OCI-M2 (cell line): ENCODE results near the gene FAM184A.
"Not testable (repeated sequence)": the region's sequence is repeated elsewhere in the genome, so short reads cannot be mapped to it uniquely, and the experiment has no call there.

ENCODE experiments used
- DNase-seq: peaks from one replicate; lab custom pipeline; 2025; ENCODE audit not compliant: unreplicated experiment; lab: John Stamatoyannopoulos, UW

Gene FAM184A

GRCh38 chr6:119097815-119098361 is 19.4 kb upstream of the FAM184A start:
- DNase-seq, result not testable (repeated sequence)

GRCh38 chr6:119096721-119097565 is 18.5 kb upstream of the FAM184A start:
- no peak for DNase-seq

DNA sequence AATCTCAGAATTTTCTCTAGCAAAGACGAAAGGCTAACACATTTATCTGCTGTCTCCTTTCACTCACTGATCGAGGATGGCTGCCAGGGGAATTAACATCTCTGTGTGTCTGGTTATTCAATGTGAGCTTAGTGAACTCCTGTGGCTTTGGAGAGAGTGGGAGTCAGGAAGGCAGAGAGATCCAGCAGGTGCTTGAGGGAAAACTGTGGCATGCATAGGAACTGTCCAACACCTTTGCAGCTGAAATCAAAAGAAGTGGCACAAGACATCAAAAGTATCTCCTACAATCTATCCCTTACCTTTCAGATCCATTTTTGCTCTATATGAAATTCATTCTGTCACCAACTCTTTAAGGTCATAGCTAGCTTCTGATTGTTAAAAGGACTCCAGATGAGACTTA is 11.8 kb upstream of the FAM184A start:
- no peak for DNase-seq

DNA sequence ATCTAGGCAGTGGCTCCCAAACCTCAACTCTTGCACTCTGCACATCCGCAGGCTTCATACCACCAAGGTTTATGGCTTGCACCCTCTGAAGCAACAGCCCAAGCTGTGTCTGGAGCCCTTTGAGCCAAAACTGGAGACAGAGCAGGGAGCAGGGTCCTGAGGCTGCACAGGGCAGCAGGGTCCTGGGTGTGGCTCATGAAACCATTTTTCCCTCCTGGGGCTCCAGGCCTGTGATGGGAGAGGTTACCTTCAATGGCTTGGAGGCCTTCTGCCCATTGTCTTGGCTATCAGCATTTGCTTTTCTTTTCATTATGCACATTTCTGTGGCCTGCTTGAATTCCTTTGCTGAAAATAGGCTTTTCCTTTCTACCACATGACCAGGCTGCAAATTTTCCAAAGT is 6.3 kb upstream of the FAM184A start:
- no peak for DNase-seq

DNA sequence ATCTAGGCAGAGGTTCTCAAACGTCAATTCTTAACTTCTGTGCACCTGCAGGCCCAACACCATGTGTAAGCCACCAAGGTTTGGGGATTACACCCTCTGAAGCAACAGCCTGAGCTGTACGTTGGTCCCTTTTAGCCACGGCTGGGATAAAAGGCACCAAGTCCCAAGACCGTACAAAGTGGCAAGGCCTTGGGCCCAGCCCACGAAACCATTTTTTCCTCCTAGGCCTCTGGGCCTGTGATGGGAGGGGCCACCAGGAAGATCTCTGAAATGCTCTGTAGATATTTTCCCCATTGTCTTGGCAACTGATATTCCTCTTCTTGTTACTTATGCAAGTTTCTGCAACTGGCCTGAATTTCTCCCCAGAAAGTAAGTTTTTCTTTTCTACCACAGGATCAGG is 4.5 kb upstream of the FAM184A start:
- no peak for DNase-seq

DNA sequence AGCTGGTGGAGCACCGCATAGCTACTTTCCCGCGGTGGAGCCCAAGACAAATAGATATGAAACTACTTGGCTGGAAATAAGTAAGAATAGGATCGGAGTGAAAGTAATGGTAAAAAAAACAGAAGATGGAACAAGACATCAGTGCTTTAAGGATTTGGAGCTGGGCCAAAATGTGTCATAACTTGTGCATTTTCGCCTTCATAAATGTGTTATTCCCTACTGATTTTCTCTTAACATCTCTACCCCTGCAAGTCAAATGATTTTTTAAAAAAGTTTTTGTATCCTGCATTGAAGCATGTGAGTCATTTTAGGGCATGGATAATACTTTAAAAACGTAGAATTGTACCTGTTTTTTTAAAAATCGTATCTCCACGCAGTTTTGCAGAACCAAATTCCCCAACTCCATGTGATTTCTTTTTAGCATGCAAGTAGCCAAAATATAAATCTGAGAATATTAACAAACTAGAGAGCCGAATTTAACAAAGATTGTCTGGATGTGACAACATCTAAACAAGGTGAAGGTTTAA is 882 bp upstream of the FAM184A start:
- DNase-seq, result no peak

DNA sequence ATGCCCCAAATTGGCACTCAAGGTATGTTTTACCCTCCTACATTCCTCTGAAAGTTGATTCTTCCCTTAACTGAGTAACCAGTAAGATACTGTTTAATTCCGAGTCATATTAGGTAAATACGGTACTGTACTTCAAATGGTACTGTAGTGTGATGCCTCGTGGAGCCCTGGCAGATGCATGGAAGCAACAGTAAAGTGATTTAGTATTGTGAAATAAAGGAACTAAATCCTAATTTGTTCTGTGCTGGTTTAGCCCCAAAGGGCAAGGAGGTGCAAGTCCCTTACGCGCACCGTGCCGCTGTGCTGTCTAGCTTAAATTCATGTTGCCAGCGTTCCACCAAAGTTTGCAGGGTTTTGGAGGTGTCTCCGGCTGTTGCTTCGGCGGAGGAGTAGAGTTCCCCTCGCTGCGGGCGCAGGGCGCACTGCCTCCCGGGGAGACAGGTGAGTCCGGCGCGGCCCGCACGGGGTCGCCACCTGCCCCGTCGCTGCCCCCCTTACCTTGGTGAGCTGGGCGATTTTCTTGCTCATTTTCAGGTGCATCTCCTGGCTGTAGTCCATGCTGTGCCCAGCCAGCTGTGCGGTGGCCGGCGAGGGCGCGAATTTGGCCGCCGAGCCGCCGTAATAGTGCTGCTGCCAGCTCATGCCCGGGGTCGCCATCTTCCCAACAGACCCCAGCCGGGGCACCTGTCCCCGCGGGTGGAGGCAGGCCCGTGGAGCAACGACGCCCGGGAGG is 655 bp downstream of the FAM184A start:
- no peak for DNase-seq

- no peak for DNase-seq
Measured at GRCh38 chr6:119077391-119077642, 1.1 kb downstream of the FAM184A start.

DNA sequence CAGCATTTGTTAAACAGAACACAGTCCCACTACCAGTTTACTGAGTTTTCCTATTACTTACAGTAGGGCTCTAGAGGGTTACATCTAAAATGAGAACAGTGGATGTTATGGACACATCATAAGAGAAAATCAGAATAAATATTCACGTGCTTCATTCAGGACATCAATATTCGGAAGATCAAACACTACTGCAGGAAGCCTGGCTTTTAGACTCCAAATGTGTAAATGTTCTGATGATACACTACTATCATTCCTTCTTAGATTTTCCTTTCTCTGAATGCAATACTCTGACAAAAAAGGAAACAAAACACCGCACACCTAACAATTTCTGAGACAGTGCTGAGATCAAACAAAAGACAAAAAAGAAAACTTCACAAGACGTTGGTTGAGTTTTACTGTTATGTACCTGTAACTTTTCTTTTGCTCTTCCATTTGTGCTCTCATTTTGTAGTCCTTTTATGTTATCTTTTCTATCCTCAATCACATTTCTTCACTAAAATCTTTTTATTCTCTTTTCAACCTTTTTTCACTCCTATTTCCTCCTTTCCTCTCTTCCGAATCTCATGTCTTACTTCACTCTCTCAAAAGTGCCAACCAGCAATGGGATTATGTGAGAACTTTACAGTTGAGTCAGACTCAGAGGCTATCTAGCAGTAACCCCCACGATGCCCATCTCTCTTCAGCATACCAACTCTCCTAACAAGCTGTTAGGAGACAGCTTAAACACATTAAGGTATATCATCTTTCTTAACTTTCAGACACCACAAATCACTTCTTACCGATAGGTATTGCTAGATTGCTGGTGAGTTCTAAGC is 1.7 kb downstream of the FAM184A start:
- no peak for DNase-seq

DNA sequence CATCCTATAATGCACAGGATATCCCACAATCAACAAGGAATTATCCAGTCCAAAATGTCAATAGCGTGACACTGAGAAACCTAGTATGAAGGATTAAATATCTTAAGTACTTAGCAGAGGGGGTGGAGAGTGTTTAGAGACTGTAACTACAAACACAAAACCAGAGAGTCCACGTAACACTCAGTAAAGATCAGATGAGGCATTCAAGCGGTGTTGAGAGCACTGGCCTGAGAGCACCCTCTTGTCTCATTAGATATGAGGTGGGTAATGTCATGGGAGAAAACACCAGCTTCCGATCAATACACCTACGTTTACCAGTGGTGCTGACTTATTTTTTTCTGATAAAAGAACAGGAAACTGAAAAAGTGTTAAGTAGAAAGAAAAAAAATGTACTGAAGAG is 2.3 kb downstream of the FAM184A start:
- no peak for DNase-seq

DNA sequence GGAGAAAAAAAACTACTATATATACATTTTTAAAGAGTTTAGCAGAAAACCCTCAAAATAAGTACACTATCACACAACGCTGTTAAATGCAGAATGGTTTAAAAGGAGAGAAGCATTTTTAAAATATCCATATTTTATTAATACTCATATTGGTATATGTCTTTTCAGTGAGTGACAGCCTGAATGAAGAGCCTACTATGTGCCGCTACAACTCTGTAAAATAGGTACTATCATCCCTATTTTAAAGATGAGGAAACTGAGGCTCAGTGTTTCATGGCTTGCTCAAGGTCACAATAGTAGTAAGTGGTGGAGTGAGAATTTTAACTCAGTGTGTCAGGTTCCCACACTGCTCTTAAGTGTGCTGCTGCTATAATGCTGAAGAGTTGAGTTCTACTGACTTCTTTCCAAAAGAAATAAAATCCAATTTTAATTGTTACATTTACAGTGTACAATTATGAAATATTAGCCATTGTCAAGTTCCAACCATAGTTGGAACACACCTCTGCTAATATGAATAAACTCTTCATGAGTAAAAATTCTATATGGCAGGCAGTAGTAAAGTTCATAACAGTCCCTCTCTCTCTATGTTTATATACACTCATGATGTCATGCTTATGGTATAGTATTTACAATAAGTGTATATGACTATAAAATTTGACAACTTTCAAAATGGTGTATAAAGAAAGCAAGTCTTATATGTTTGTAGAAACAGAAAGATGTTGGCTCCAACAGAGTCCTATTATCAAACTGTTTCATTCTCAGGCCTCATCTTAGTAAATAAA is 3.1 kb downstream of the FAM184A start:
- no peak for DNase-seq

- no peak for DNase-seq
Measured at GRCh38 chr6:119073307-119074051, 5.0 kb downstream of the FAM184A start.

- no peak for DNase-seq
Measured at GRCh38 chr6:119071576-119071975, 6.9 kb downstream of the FAM184A start.

- DNase-seq, result no peak
Measured at GRCh38 chr6:119067091-119067490, 11.4 kb downstream of the FAM184A start.

DNA sequence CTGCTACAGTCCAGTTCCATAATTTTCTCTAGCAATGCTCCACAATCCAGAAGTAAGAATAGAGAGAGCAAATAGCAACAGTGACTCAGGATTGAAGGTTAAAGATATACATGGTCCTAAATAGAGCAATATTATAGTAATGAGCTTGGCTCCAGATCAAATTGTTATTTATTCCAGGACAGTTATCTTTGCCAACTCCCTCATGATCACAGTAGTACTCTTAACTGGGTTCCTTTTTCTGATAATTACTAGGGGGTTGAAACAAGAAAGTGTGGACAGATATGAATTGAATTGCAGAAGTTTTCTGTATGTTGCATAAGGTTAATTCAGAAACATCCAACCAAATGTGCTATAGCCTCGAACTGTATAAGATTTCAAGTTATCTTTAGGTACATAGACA is 11.9 kb downstream of the FAM184A start:
- no peak for DNase-seq

DNA sequence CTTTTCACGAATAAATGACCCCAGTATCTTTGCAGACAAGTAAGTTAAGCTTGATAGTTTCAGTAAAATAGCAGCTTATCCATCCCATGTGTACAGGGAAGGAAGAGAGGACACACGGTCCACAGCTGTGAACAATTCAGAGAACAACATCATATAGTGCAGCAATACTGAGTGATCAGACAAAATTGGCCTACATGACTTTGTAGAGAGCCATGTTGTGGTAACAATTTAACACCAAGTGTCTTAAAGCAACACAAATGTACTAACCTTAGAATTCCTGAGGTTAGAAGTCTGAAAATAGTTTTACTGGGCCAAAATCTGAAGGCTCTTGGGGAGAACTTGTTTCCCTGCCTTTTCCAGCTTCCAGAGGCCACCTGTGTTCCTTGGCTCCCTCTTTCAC is 12.5 kb downstream of the FAM184A start:
- DNase-seq, result no peak

- no peak for DNase-seq
Measured at GRCh38 chr6:119065382-119065781, 13.1 kb downstream of the FAM184A start.

GRCh38 chr6:119063491-119063890 is 15.0 kb downstream of the FAM184A start:
- no peak for DNase-seq

DNA sequence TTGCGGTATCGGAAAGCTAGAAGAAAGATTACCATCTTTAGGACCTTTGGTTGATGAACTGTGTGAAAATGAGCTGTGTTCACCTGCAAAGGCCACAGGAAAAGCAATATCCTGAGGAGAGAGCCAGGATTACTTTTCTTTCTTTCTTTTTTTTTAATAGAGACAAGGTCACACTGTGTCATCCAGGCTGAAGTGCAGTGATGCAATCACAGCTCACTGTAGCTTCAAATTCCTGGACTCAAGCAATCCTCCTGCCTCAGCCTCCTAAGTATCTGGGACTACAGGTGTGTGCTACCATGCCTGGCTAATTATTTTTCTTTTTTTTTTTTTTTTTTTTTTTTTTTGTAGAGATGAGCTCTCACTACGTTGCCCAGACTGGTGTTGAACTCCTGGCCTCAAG is 17.2 kb downstream of the FAM184A start:
- no peak for DNase-seq
